ENCODE measurements around the gene GGA2. TPM values are rescaled to one million over a fixed set of nuclear protein-coding genes. Genes with fewer than 3 reads are reported as not detected.

Gene GGA2
- total and polyA plus RNA-seq, 4 experiments from 2014 or later: 49.2 to 118 (median 81.6) TPM

DNA sequence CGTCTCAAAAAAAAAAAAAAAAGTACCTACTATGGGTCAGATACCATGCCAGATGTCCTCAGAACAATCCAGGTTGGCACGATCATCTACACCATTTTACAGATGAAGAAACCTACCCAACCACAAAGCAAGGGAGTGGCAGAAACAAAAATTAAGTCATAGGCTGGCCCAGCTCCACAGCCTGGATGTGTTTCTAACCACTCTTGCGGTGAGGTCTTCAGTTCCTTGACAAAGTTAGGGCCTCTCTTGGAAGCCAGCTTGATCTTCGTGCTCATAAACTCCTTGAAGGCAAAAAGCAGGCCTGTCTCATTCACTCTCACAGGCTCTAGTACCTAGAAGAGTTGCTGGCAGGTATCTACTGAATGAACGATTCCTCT, 6.2 kb downstream of the GGA2 start:
- ChIA-PET POLR2A (ENCODE audit: partially characterized antibody) (interaction anchor here (0.6 to 1.1 kb wide), 3 partner anchors 11 to 24 kb away, joined by 3 to 4 read pairs (median 3); no protein-coding TSS in a partner anchor), CTCF (ENCODE audit: partially characterized antibody) (interaction anchor here (0.6 to 1.1 kb wide), 4 partner anchors 10 to 68 kb away, joined by 3 to 4 read pairs (median 3); no protein-coding TSS in a partner anchor)
- H3K36me3 Mint-ChIP-seq: peaks cover 4 to 22% of the 10 kb centered on the region in 2 donors
- H3K27ac Mint-ChIP-seq: peak overlapping the region; percentile 22 to 91 (median 35)
- H3K4me3 Mint-ChIP-seq: peak overlapping the region in 2 of 8 donors; percentile 48 to 78
- Histone ChIP-seq H3K27me3 (ENCODE audit: insufficient read depth, low read length) (no peaks in the 10 kb centered on the region), H3K36me3 (ENCODE audit: insufficient read depth, low read length) (peaks cover 14% of the 10 kb centered on the region), H3K4me3 (ENCODE audit: low read length in 2 of 2) (no peak overlapping the region), H3K9me3 (ENCODE audit: control insufficient read depth in 1 of 2, low read length in 2 of 2) (no peaks in the 10 kb centered on the region), H3K27ac (ENCODE audit: low read depth, low read length) (peak overlapping the region; percentile 14), H3K4me1 (ENCODE audit: insufficient read depth, low read length) (peaks cover 73% of the 10 kb centered on the region)
- no peaks in the 10 kb centered on the region for H3K9me3 Mint-ChIP-seq
- peak in 1 of 5 donors; percentile 45 for DNase-seq
- peaks cover 43 to 98% (median 72%) of the 10 kb centered on the region in 4 donors for H3K4me1 Mint-ChIP-seq
- no peaks in the 10 kb centered on the region for H3K27me3 Mint-ChIP-seq
- intact Hi-C loops (cut with micrococcal nuclease): no loop called here

DNA sequence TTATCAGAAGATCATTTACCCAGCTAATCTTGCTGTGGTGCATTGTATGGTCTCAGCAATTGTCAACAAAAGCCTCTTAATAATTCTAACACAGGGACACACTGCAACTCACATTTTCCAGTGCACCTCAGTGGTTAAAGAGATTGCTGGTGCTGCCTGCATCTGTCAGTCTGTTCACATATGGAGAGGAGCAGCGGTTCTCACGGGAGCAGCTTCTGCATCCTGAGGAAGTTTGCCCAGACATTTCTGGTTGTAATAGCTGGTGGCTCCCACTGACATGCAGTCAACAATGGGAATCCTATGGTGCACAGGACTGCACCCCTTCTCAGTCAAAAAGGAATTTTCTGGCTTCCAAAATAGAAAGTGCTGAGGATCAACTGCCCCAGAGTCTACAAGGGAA, 7.8 kb downstream of the GGA2 start:
- Histone ChIP-seq H3K4me3 (ENCODE audit: low read length in 2 of 2) (no peak overlapping the region), H3K27me3 (ENCODE audit: insufficient read depth, low read length) (no peaks in the 10 kb centered on the region), H3K27ac (ENCODE audit: low read depth, low read length) (no peak overlapping the region), H3K36me3 (ENCODE audit: insufficient read depth, low read length) (peaks cover 14% of the 10 kb centered on the region), H3K9me3 (ENCODE audit: control insufficient read depth in 1 of 2, low read length in 2 of 2) (no peaks in the 10 kb centered on the region), H3K4me1 (ENCODE audit: insufficient read depth, low read length) (peaks cover 79% of the 10 kb centered on the region)
- Mint-ChIP-seq H3K4me3 (no peak overlapping the region), H3K4me1 (peaks cover 40 to 97% (median 69%) of the 10 kb centered on the region in 4 donors), H3K36me3 (peaks cover 4 to 26% of the 10 kb centered on the region in 2 donors), H3K27me3 (no peaks in the 10 kb centered on the region), H3K9me3 (no peaks in the 10 kb centered on the region), H3K27ac (no peak overlapping the region)
- DNase-seq: no peak
- intact Hi-C loops (cut with micrococcal nuclease): no loop called here
- ChIA-PET POLR2A (ENCODE audit: partially characterized antibody) (no interaction called here), CTCF (ENCODE audit: partially characterized antibody) (interaction anchor here (0.9 kb wide), 1 partner anchor 67 kb away, joined by 5 read pairs; no protein-coding TSS in a partner anchor)

DNA sequence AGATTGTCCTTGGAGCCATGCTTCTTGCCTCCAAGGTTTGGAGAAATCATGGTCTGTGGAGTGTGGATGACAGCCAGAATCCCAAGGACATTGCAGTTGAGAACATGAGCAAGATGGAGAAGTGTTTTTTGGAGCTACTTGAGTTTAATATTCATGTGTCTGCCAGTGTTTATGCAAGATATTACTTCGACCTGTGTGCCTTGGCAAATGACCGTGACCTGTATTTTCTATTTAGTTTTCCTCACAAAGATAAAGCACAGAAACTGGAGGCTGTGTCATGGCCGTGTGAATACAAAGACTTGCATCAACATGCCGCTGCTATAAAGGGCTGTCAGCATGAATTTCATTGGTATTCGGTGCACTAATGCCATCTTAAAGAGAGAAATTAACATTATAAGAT, 9.0 kb downstream of the GGA2 start:
- H3K9me3 ChIP-seq (ENCODE audit: control insufficient read depth in 1 of 2, low read length in 2 of 2): no peaks in the 10 kb centered on the region
- peaks cover 14% of the 10 kb centered on the region for H3K36me3 ChIP-seq (ENCODE audit: insufficient read depth, low read length)
- H3K9me3 Mint-ChIP-seq: no peaks in the 10 kb centered on the region
- intact Hi-C loops (cut with micrococcal nuclease): no loop called here
- POLR2A ChIA-PET (ENCODE audit: partially characterized antibody): no interaction called here
- no peak overlapping the region for H3K4me3 Mint-ChIP-seq
- no peaks in the 10 kb centered on the region for H3K27me3 Mint-ChIP-seq
- peaks cover 77% of the 10 kb centered on the region for H3K4me1 ChIP-seq (ENCODE audit: insufficient read depth, low read length)
- H3K4me1 Mint-ChIP-seq: peaks cover 37 to 92% (median 65%) of the 10 kb centered on the region in 4 donors
- H3K36me3 Mint-ChIP-seq: peaks cover 9 to 31% of the 10 kb centered on the region in 2 donors
- H3K4me3 ChIP-seq (ENCODE audit: low read length in 2 of 2): no peak overlapping the region
- H3K27me3 ChIP-seq (ENCODE audit: insufficient read depth, low read length): no peaks in the 10 kb centered on the region
- H3K27ac ChIP-seq (ENCODE audit: low read depth, low read length): no peak overlapping the region
- CTCF ChIA-PET (ENCODE audit: partially characterized antibody): interaction anchor here (0.9 kb wide), 1 partner anchor 67 kb away, joined by 5 read pairs; no protein-coding TSS in a partner anchor
- no peak overlapping the region for H3K27ac Mint-ChIP-seq
- no peak for DNase-seq

DNA sequence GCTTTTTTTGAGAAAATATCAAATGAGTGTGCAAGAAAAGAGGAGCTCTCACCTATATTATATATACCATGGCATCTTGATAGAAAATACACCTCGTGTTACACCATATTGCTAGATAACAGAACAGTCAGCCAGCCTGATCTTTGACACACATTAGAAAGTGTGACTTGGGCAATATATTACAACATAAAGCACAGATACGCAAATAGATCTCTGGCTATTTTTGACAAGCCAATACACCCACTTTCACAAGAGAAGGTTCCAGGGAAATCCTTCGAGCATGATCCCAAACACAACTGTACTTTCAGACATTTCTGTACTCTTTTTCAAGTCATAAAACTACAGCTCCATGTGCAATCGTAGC, 9.4 kb downstream of the GGA2 start:
- no peak for DNase-seq
- H3K27me3 Mint-ChIP-seq: no peaks in the 10 kb centered on the region
- H3K4me3 Mint-ChIP-seq: no peak overlapping the region
- Histone ChIP-seq H3K4me1 (ENCODE audit: insufficient read depth, low read length) (peaks cover 72% of the 10 kb centered on the region), H3K27me3 (ENCODE audit: insufficient read depth, low read length) (no peaks in the 10 kb centered on the region), H3K36me3 (ENCODE audit: insufficient read depth, low read length) (peaks cover 14% of the 10 kb centered on the region), H3K27ac (ENCODE audit: low read depth, low read length) (no peak overlapping the region), H3K9me3 (ENCODE audit: control insufficient read depth in 1 of 2, low read length in 2 of 2) (no peaks in the 10 kb centered on the region), H3K4me3 (ENCODE audit: low read length in 2 of 2) (no peak overlapping the region)
- CTCF ChIA-PET (ENCODE audit: partially characterized antibody): interaction anchor here (0.9 to 1.4 kb wide), 2 partner anchors 21 to 67 kb away, joined by 3 to 5 read pairs; no protein-coding TSS in a partner anchor
- no peak overlapping the region for H3K27ac Mint-ChIP-seq
- no peaks in the 10 kb centered on the region for H3K9me3 Mint-ChIP-seq
- POLR2A ChIA-PET (ENCODE audit: partially characterized antibody): interaction anchor here (2.2 kb wide), 1 partner anchor 9 kb away, joined by 10 read pairs; the partner anchor contains the start of gene GGA2
- intact Hi-C loops (cut with micrococcal nuclease): no loop called here
- H3K36me3 Mint-ChIP-seq: peaks cover 10 to 31% of the 10 kb centered on the region in 2 donors
- peaks cover 32 to 87% (median 61%) of the 10 kb centered on the region in 4 donors for H3K4me1 Mint-ChIP-seq

DNA sequence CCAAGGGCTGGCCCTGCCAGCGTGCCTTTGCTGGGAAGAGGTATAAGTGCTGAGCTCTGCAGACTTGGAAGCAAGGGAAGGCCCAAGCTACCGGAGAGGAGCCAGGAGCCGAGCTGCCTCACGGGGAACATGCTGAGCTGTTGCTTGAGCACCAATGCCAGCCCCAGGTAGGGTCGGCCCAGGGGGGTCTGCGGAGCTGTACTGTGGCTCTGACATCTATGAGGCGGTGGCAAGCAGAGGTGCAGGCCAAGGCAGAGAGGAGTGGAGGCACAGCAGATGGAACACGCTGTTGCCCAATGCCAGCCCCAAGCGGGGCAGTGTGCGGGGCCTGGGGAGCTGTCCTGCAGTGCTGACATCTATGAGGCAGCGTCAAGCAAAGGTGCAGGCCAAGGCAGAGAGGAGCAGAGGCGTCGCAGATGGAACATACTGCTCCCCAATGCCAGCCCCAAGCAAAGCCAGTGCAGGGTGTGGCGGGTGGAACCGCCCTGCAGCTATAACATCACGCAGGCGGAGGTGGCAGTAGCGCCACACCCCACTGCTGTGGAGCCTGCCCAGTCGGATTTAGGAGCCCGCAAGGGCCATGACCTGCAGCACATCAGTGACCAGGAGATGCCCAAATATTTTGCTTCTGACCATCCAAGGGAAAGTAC, 10.0 kb downstream of the GGA2 start:
- no peaks in the 10 kb centered on the region for H3K27me3 Mint-ChIP-seq
- H3K4me1 Mint-ChIP-seq: peaks cover 32 to 82% (median 57%) of the 10 kb centered on the region in 4 donors
- DNase-seq: no peak
- intact Hi-C loops (cut with micrococcal nuclease): no loop called here
- H3K27me3 ChIP-seq (ENCODE audit: insufficient read depth, low read length): no peaks in the 10 kb centered on the region
- H3K4me3 Mint-ChIP-seq: no peak overlapping the region
- CTCF ChIA-PET (ENCODE audit: partially characterized antibody): interaction anchor here (0.9 to 1.4 kb wide), 3 partner anchors 13 to 66 kb away, joined by 3 to 5 read pairs (median 5); no protein-coding TSS in a partner anchor
- H3K4me3 ChIP-seq (ENCODE audit: low read length in 2 of 2): no peak overlapping the region
- peaks cover 15 to 34% of the 10 kb centered on the region in 2 donors for H3K36me3 Mint-ChIP-seq
- H3K4me1 ChIP-seq (ENCODE audit: insufficient read depth, low read length): peaks cover 67% of the 10 kb centered on the region
- H3K27ac Mint-ChIP-seq: peak overlapping the region in 1 of 7 donors; percentile 6
- H3K27ac ChIP-seq (ENCODE audit: low read depth, low read length): no peak overlapping the region
- peaks cover 19% of the 10 kb centered on the region for H3K36me3 ChIP-seq (ENCODE audit: insufficient read depth, low read length)
- H3K9me3 ChIP-seq (ENCODE audit: control insufficient read depth in 1 of 2, low read length in 2 of 2): no peaks in the 10 kb centered on the region
- POLR2A ChIA-PET (ENCODE audit: partially characterized antibody): interaction anchor here (1.2 to 2.2 kb wide), 2 partner anchors 10 to 58 kb away, joined by 3 to 10 read pairs; partner anchors contain the start of genes GGA2 and UBFD1
- H3K9me3 Mint-ChIP-seq: no peaks in the 10 kb centered on the region

DNA sequence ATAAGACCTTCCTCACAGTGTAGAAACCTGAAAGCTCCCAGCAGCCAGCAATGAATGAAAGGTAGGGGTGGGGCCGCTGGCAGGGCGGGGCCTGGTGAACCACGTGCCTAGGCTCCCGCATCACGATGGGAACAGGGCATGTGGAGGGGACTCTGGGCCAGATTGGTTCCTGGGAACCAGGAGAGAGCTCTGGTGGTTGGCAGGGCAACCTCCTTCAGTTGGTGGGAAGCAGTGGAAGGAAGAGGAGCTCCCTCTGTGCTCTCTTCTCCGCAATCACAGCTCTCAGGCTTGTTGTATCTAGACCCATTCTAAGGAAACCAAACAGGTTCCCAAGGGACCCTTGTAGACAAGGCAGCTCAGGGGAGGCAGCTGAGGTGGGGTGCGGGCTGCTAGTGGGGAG, 10.5 kb downstream of the GGA2 start:
- Histone ChIP-seq H3K36me3 (ENCODE audit: insufficient read depth, low read length) (peaks cover 21% of the 10 kb centered on the region), H3K4me1 (ENCODE audit: insufficient read depth, low read length) (peaks cover 62% of the 10 kb centered on the region), H3K27me3 (ENCODE audit: insufficient read depth, low read length) (no peaks in the 10 kb centered on the region), H3K4me3 (ENCODE audit: low read length in 2 of 2) (no peak overlapping the region), H3K9me3 (ENCODE audit: control insufficient read depth in 1 of 2, low read length in 2 of 2) (no peaks in the 10 kb centered on the region), H3K27ac (ENCODE audit: low read depth, low read length) (no peak overlapping the region)
- H3K36me3 Mint-ChIP-seq: peaks cover 19 to 37% of the 10 kb centered on the region in 2 donors
- ChIA-PET CTCF (ENCODE audit: partially characterized antibody) (interaction anchor here (1.2 to 1.4 kb wide), 2 partner anchors 14 to 20 kb away, joined by 3 to 5 read pairs; no protein-coding TSS in a partner anchor), POLR2A (ENCODE audit: partially characterized antibody) (interaction anchor here (1.2 to 2.2 kb wide), 2 partner anchors 10 to 58 kb away, joined by 3 to 10 read pairs; partner anchors contain the start of genes GGA2 and UBFD1)
- H3K9me3 Mint-ChIP-seq: no peaks in the 10 kb centered on the region
- H3K4me3 Mint-ChIP-seq: no peak overlapping the region
- DNase-seq: no peak
- H3K27ac Mint-ChIP-seq: peak overlapping the region in 1 of 7 donors; percentile 55
- no peaks in the 10 kb centered on the region for H3K27me3 Mint-ChIP-seq
- H3K4me1 Mint-ChIP-seq: peaks cover 28 to 77% (median 53%) of the 10 kb centered on the region in 4 donors
- intact Hi-C loops (cut with micrococcal nuclease): no loop called here

DNA sequence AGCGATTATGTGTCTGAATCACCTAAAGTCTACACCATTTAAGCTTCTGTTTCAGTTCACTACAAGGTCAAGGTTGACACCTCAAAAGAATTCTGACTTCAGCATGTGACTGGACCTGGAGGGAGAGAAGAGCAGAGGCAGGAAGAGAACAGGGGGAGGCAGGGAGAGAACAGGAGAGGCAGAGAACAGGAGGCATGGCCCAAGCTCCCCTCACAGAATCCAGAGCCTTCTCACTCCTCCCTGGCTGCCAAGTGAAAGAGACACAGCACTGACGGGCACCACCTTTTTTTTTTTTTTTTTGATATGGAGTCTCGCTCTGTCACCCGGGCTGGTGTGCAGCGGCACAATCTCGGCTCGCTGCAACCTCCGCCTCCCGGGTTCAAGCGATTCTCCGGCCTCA, 11.4 kb downstream of the GGA2 start:
- ChIA-PET POLR2A (ENCODE audit: partially characterized antibody) (interaction anchor here (2.2 kb wide), 1 partner anchor 11 kb away, joined by 10 read pairs; the partner anchor contains the start of gene GGA2), CTCF (ENCODE audit: partially characterized antibody) (interaction anchor here (0.8 to 1.5 kb wide), 2 partner anchors 51 to 63 kb away, joined by 4 to 5 read pairs; no protein-coding TSS in a partner anchor)
- Histone ChIP-seq H3K27me3 (ENCODE audit: insufficient read depth, low read length) (no peaks in the 10 kb centered on the region), H3K4me1 (ENCODE audit: insufficient read depth, low read length) (peaks cover 53% of the 10 kb centered on the region), H3K36me3 (ENCODE audit: insufficient read depth, low read length) (peaks cover 28% of the 10 kb centered on the region), H3K9me3 (ENCODE audit: control insufficient read depth in 1 of 2, low read length in 2 of 2) (no peaks in the 10 kb centered on the region), H3K4me3 (ENCODE audit: low read length in 2 of 2) (no peak overlapping the region), H3K27ac (ENCODE audit: low read depth, low read length) (no peak overlapping the region)
- H3K27ac Mint-ChIP-seq: peak overlapping the region in 3 of 7 donors; percentile 11 to 66 (median 14)
- H3K36me3 Mint-ChIP-seq: peaks cover 23 to 37% of the 10 kb centered on the region in 2 donors
- no peaks in the 10 kb centered on the region for H3K27me3 Mint-ChIP-seq
- DNase-seq: no peak
- no peaks in the 10 kb centered on the region for H3K9me3 Mint-ChIP-seq
- H3K4me1 Mint-ChIP-seq: peaks cover 20 to 67% (median 45%) of the 10 kb centered on the region in 4 donors
- intact Hi-C loops (cut with micrococcal nuclease): no loop called here
- H3K4me3 Mint-ChIP-seq: no peak overlapping the region
